Calu3 (cell line): ENCODE data around the gene RBFOX1. TPM values are rescaled to one million over a fixed set of nuclear protein-coding genes. Genes with fewer than 3 reads are reported as not detected.

Experiments
- BruUV-seq: library from RNA; stranded (reverse); fragments of 400-500 nt; replicated peaks from 2 replicates; lab custom pipeline; 2021; lab: Mats Ljungman, UMichigan
- CTCF ChIA-PET: fragments of 300-600 bp; sonication (Branson Sonifier 250); formaldehyde crosslinking; loops from one replicate; lab custom pipeline; 2022; ENCODE audit warnings: antibody characterized with exemption; lab: Charles Lee
- DNase-seq: peaks from one replicate; pipeline ENCODE4 v3.0.0; 2022
- H3K27ac Mint-ChIP-seq: one replicate; pipeline ENCODE4 v1.8.0; 2022; ENCODE audit warnings: mixed read lengths; ENCODE audit not compliant: unreplicated experiment
- H3K27me3 Mint-ChIP-seq: one replicate; pipeline ENCODE4 v1.8.0; 2022; ENCODE audit warnings: mixed read lengths; ENCODE audit not compliant: unreplicated experiment
- H3K36me3 Mint-ChIP-seq: one replicate; pipeline ENCODE4 v1.8.0; 2022; ENCODE audit warnings: mild to moderate bottlenecking, moderate library complexity, mixed read lengths; ENCODE audit not compliant: insufficient read depth, unreplicated experiment
- H3K4me1 Mint-ChIP-seq: one replicate; pipeline ENCODE4 v1.8.0; 2022; ENCODE audit warnings: mild to moderate bottlenecking, low read depth, mixed read lengths; ENCODE audit not compliant: unreplicated experiment
- H3K4me3 Mint-ChIP-seq: one replicate; pipeline ENCODE4 v1.8.0; 2022; ENCODE audit warnings: mild to moderate bottlenecking, low read depth, moderate library complexity, mixed read lengths; ENCODE audit not compliant: unreplicated experiment
- H3K9me3 Mint-ChIP-seq: one replicate; pipeline ENCODE4 v1.8.0; 2022; ENCODE audit warnings: low read depth, mixed read lengths; ENCODE audit not compliant: unreplicated experiment
- CTCF ChIP-seq: fragments of 200-600 bp; IDR thresholded peaks from one replicate; pipeline ENCODE4 v1.8.0; 2022; ENCODE audit warnings: antibody characterized with exemption; ENCODE audit not compliant: unreplicated experiment
- intact Hi-C: fragments of 100-400 bp; cut with micrococcal nuclease; formaldehyde crosslinking; loops from one replicate; pipeline ENCODE4 v1.10.0; 2022; ENCODE audit not compliant: unreplicated experiment
- total RNA-seq: library from RNA; stranded (reverse); gene quantifications from 2 replicates; pipeline ENCODE4 v1.2.3, GENCODE V29; 2022

RBFOX1 gene
- total RNA-seq, 1 experiment from 2014 or later, result not detected

- no peaks in the 10 kb centered on the region for H3K4me1 Mint-ChIP-seq
- intact Hi-C loops, result no loop called here
- no peak overlapping the region for H3K4me3 Mint-ChIP-seq
Measured at GRCh38 chr16:7571366-7571765, 238.7 kb downstream of the RBFOX1 start.

GRCh38 chr16:7577588-7577987 is 244.9 kb downstream of the RBFOX1 start:
- H3K9me3 Mint-ChIP-seq, result peaks cover 13% of the 10 kb centered on the region
- CTCF ChIA-PET, result no interaction called here
- intact Hi-C loops, result no loop called here
- no peak for DNase-seq
- H3K4me3 Mint-ChIP-seq, result no peak overlapping the region
- no peaks in the 10 kb centered on the region for H3K27me3 Mint-ChIP-seq
- H3K36me3 Mint-ChIP-seq, result no peaks in the 10 kb centered on the region
- BruUV-seq, result no TSS peak
- no peak overlapping the region for H3K27ac Mint-ChIP-seq
- TF ChIP-seq CTCF, result no peak
- no peaks in the 10 kb centered on the region for H3K4me1 Mint-ChIP-seq

More at GRCh38 chr16:7571366-7571765, 238.7 kb downstream of the RBFOX1 start:
- no peak for DNase-seq
- H3K27me3 Mint-ChIP-seq, result no peaks in the 10 kb centered on the region
- CTCF ChIA-PET, result no interaction called here
- TF ChIP-seq CTCF, result no peak
- no peak overlapping the region for H3K27ac Mint-ChIP-seq
- peaks cover 13% of the 10 kb centered on the region for H3K9me3 Mint-ChIP-seq
- BruUV-seq, result no TSS peak
- H3K36me3 Mint-ChIP-seq, result no peaks in the 10 kb centered on the region

- Mint-ChIP-seq H3K36me3 (no peaks in the 10 kb centered on the region), H3K9me3 (peaks cover 7% of the 10 kb centered on the region), H3K4me3 (no peak overlapping the region), H3K4me1 (no peaks in the 10 kb centered on the region), H3K27me3 (no peaks in the 10 kb centered on the region), H3K27ac (no peak overlapping the region)
- DNase-seq, result no peak
- intact Hi-C loops, result no loop called here
- no peak for TF ChIP-seq CTCF
- CTCF ChIA-PET, result no interaction called here
- BruUV-seq, result no TSS peak
Measured at GRCh38 chr16:7579454-7579853, 246.8 kb downstream of the RBFOX1 start.

- no peaks in the 10 kb centered on the region for H3K27me3 Mint-ChIP-seq
- H3K4me3 Mint-ChIP-seq, result no peak overlapping the region
- no peak for TF ChIP-seq CTCF
- BruUV-seq, result no TSS peak
- DNase-seq, result no peak
- intact Hi-C loops, result no loop called here
- no peaks in the 10 kb centered on the region for H3K4me1 Mint-ChIP-seq
- H3K36me3 Mint-ChIP-seq, result no peaks in the 10 kb centered on the region
- CTCF ChIA-PET, result no interaction called here
- H3K9me3 Mint-ChIP-seq, result peaks cover 7% of the 10 kb centered on the region
- no peak overlapping the region for H3K27ac Mint-ChIP-seq
Measured at GRCh38 chr16:7581175-7581574, 248.5 kb downstream of the RBFOX1 start.
